ENCODE data around the gene TMEM200B.

The TMEM200B gene

GRCh38 chr1:29124366-29125236 is 898 bp upstream of the TMEM200B start:
- TF ChIP-seq CTCF (IDR thresholded peaks at IDR 0.05; ENCODE audit: low read length) (peak; percentile 29), EZH2phosphoT487 (IDR thresholded peaks at IDR 0.05; ENCODE audit: low read length) (no peak)
- no peaks in the 10 kb centered on the region for H3K36me3 ChIP-seq (replicated peaks; ENCODE audit: insufficient read depth, low read length)
- no peak overlapping the region for H3K27ac ChIP-seq (ENCODE audit: low read length)
- H3K27me3 ChIP-seq (replicated peaks; ENCODE audit: insufficient read depth, low read length): peaks cover 31% of the 10 kb centered on the region
- H3K4me3 ChIP-seq (ENCODE audit: low read length): peak overlapping the region; percentile 64
- H3K9me3 ChIP-seq (replicated peaks; ENCODE audit: insufficient read depth, low read length): no peaks in the 10 kb centered on the region
- peak overlapping the region; percentile 94 for H3K4me2 ChIP-seq (ENCODE audit: low read depth, low read length)
- peak overlapping the region; percentile 82 for H2AFZ ChIP-seq (ENCODE audit: low read length)
- DNase-seq: peak; percentile 44
- H3K79me2 ChIP-seq (ENCODE audit: low read length): no peaks in the 10 kb centered on the region
- no peaks in the 10 kb centered on the region for H3F3A ChIP-seq (ENCODE audit: insufficient read depth, low read length)
- H3K4me1 ChIP-seq (ENCODE audit: low read length): no peaks in the 10 kb centered on the region
- no peaks in the 10 kb centered on the region for H3K9me2 ChIP-seq (replicated peaks; ENCODE audit: insufficient read depth, low read length)
- H3K9ac ChIP-seq (ENCODE audit: low read length): no peak overlapping the region; the same call in 1 of the 2 replicates
- H4K20me1 ChIP-seq (ENCODE audit: insufficient read depth, low read length): no peaks in the 10 kb centered on the region

- Histone ChIP-seq H3K4me1 (ENCODE audit: low read length) (no peaks in the 10 kb centered on the region), H3K27me3 (replicated peaks; ENCODE audit: insufficient read depth, low read length) (peaks cover 31% of the 10 kb centered on the region), H3K79me2 (ENCODE audit: low read length) (no peaks in the 10 kb centered on the region), H3F3A (ENCODE audit: insufficient read depth, low read length) (no peaks in the 10 kb centered on the region), H3K36me3 (replicated peaks; ENCODE audit: insufficient read depth, low read length) (no peaks in the 10 kb centered on the region), H3K4me2 (ENCODE audit: low read depth, low read length) (peak overlapping the region; percentile 50; the same call in 1 of the 2 replicates), H3K9me3 (replicated peaks; ENCODE audit: insufficient read depth, low read length) (no peaks in the 10 kb centered on the region), H3K9ac (ENCODE audit: low read length) (no peak overlapping the region), H2AFZ (ENCODE audit: low read length) (no peak overlapping the region), H3K9me2 (replicated peaks; ENCODE audit: insufficient read depth, low read length) (no peaks in the 10 kb centered on the region), H3K4me3 (ENCODE audit: low read length) (peak overlapping the region; percentile 34; the same call in 1 of the 2 replicates), H3K27ac (ENCODE audit: low read length) (no peak overlapping the region), H4K20me1 (ENCODE audit: insufficient read depth, low read length) (no peaks in the 10 kb centered on the region)
- TF ChIP-seq CTCF (IDR thresholded peaks at IDR 0.05; ENCODE audit: low read length) (no peak), EZH2phosphoT487 (IDR thresholded peaks at IDR 0.05; ENCODE audit: low read length) (no peak), EZH2 (optimal IDR thresholded peaks at IDR 0.05; ENCODE audit: low read depth, low read length) (no peak)
- DNase-seq: no peak
Observed at GRCh38 chr1:29123053-29123886, 433 bp downstream of the TMEM200B start.

- Histone ChIP-seq H3K4me1 (ENCODE audit: low read length) (no peaks in the 10 kb centered on the region), H3K36me3 (replicated peaks; ENCODE audit: insufficient read depth, low read length) (no peaks in the 10 kb centered on the region), H3K4me3 (ENCODE audit: low read length) (no peak overlapping the region), H2AFZ (ENCODE audit: low read length) (no peak overlapping the region), H3K27ac (ENCODE audit: low read length) (no peak overlapping the region), H3K9ac (ENCODE audit: low read length) (no peak overlapping the region), H4K20me1 (ENCODE audit: insufficient read depth, low read length) (no peaks in the 10 kb centered on the region), H3K9me3 (replicated peaks; ENCODE audit: insufficient read depth, low read length) (no peaks in the 10 kb centered on the region), H3K4me2 (ENCODE audit: low read depth, low read length) (peak overlapping the region; percentile 50; the same call in 1 of the 2 replicates), H3K27me3 (replicated peaks; ENCODE audit: insufficient read depth, low read length) (peaks cover 31% of the 10 kb centered on the region), H3K9me2 (replicated peaks; ENCODE audit: insufficient read depth, low read length) (no peaks in the 10 kb centered on the region), H3K79me2 (ENCODE audit: low read length) (no peaks in the 10 kb centered on the region), H3F3A (ENCODE audit: insufficient read depth, low read length) (no peaks in the 10 kb centered on the region)
- TF ChIP-seq CTCF (IDR thresholded peaks at IDR 0.05; ENCODE audit: low read length) (no peak), EZH2 (optimal IDR thresholded peaks at IDR 0.05; ENCODE audit: low read depth, low read length) (no peak), EZH2phosphoT487 (IDR thresholded peaks at IDR 0.05; ENCODE audit: low read length) (no peak)
- DNase-seq: no peak
Observed at GRCh38 chr1:29122682-29123052, 1.0 kb downstream of the TMEM200B start.
